ENCODE data around the gene NTM. TPM values are rescaled to one million over a fixed set of nuclear protein-coding genes. Genes with fewer than 3 reads are reported as not detected.

The NTM gene
- polyA plus RNA-seq, 1 donor from 2014 or later = 39.4 TPM

- Histone ChIP-seq H3F3A (ENCODE audit: insufficient read depth, low read length, poor library complexity, severe bottlenecking) (no peaks in the 10 kb centered on the region), H3K27me3 (ENCODE audit: insufficient read depth, low read depth, low read length) (no peaks in the 10 kb centered on the region), H3K9me2 (ENCODE audit: insufficient read depth, low read length) (no peaks in the 10 kb centered on the region), H3K79me2 (replicated peaks; ENCODE audit: insufficient read depth, low read length) (no peaks in the 10 kb centered on the region), H2AFZ (ENCODE audit: low read depth, low read length) (no peak overlapping the region), H3K4me3 (ENCODE audit: low read length) (no peak overlapping the region), H3K4me2 (ENCODE audit: low read length) (no peak overlapping the region), H3K9ac (ENCODE audit: low read length) (no peak overlapping the region), H3K9me3 (ENCODE audit: low read length) (no peaks in the 10 kb centered on the region), H3K36me3 (ENCODE audit: insufficient read depth, low read length) (no peaks in the 10 kb centered on the region), H3K27ac (ENCODE audit: low read length) (no peak overlapping the region), H4K20me1 (ENCODE audit: insufficient read depth) (no peaks in the 10 kb centered on the region)
- TF ChIP-seq TAF1 (IDR thresholded peaks at IDR 0.05; ENCODE audit: low read depth) (no peak), POLR2AphosphoS5 (IDR thresholded peaks at IDR 0.05) (no peak), EP300 (conservative IDR thresholded peaks at IDR 0.05; ENCODE audit: poor library complexity, severe bottlenecking) (no peak), RAD21 (conservative IDR thresholded peaks at IDR 0.05) (no peak), CTCF (IDR thresholded peaks at IDR 0.05; ENCODE audit: poor library complexity, severe bottlenecking) (no peak), MXI1 (conservative IDR thresholded peaks at IDR 0.05; ENCODE audit: poor library complexity, severe bottlenecking) (no peak), EZH2 (IDR thresholded peaks at IDR 0.05; ENCODE audit: borderline replicate concordance, insufficient read depth, low read length, poor library complexity, severe bottlenecking) (no peak), REST (IDR thresholded peaks at IDR 0.05; ENCODE audit: borderline replicate concordance) (no peak), SMC3 (conservative IDR thresholded peaks at IDR 0.05; ENCODE audit: poor library complexity) (no peak)
Observed at GRCh38 chr11:131413217-131413616, 42.8 kb downstream of the NTM start.

GRCh38 chr11:131418189-131418588, 47.8 kb downstream of the NTM start:
- Histone ChIP-seq H3K9me2 (ENCODE audit: insufficient read depth, low read length) (no peaks in the 10 kb centered on the region), H3F3A (ENCODE audit: insufficient read depth, low read length, poor library complexity, severe bottlenecking) (no peaks in the 10 kb centered on the region), H3K79me2 (replicated peaks; ENCODE audit: insufficient read depth, low read length) (no peaks in the 10 kb centered on the region), H3K4me2 (ENCODE audit: low read length) (no peak overlapping the region), H3K27ac (ENCODE audit: low read length) (no peak overlapping the region), H2AFZ (ENCODE audit: low read depth, low read length) (no peak overlapping the region), H3K4me3 (ENCODE audit: low read length) (no peak overlapping the region), H4K20me1 (ENCODE audit: insufficient read depth) (no peaks in the 10 kb centered on the region), H3K36me3 (ENCODE audit: insufficient read depth, low read length) (no peaks in the 10 kb centered on the region), H3K9ac (ENCODE audit: low read length) (no peak overlapping the region), H3K9me3 (ENCODE audit: low read length) (no peaks in the 10 kb centered on the region), H3K27me3 (ENCODE audit: insufficient read depth, low read depth, low read length) (no peaks in the 10 kb centered on the region)
- TF ChIP-seq EP300 (conservative IDR thresholded peaks at IDR 0.05; ENCODE audit: poor library complexity, severe bottlenecking) (no peak), TAF1 (IDR thresholded peaks at IDR 0.05; ENCODE audit: low read depth) (no peak), CTCF (IDR thresholded peaks at IDR 0.05; ENCODE audit: poor library complexity, severe bottlenecking) (peak; percentile 57), SMC3 (conservative IDR thresholded peaks at IDR 0.05; ENCODE audit: poor library complexity) (peak; percentile 63), RAD21 (conservative IDR thresholded peaks at IDR 0.05) (peak; percentile 68)

All from neural cell (in vitro differentiated cells).